HepG2 (cell line): ENCODE data around the gene MAN2A1. TPM values are rescaled to one million over a fixed set of nuclear protein-coding genes. Genes with fewer than 3 reads are reported as not detected.
A peak's percentile ranks its signal among the peaks of the same experiment; 100 is the strongest.

Experiments used
- AGO2 ChIP-seq: fragments of 200-400 bp; formaldehyde crosslinking; optimal IDR thresholded peaks from 2 replicates; pipeline ENCODE3; 2017; ENCODE audit warnings: mild to moderate bottlenecking, low read depth, low read length, moderate library complexity
- CCDC6 ChIP-seq: sonication (generic); formaldehyde crosslinking; IDR thresholded peaks from 2 replicates; pipeline ENCODE4 v1.8.1; 2022; ENCODE audit warnings: mild to moderate bottlenecking, missing genetic modification reagents, moderate library complexity
- EED ChIP-seq: sonication (generic); formaldehyde crosslinking; IDR thresholded peaks from 2 replicates; pipeline ENCODE4 v1.5.0; 2020; ENCODE audit warnings: mild to moderate bottlenecking, missing genetic modification reagents
- LCORL ChIP-seq, 2 experiments: fragments of 450-650 bp in 1 of 2; sonication (generic) in 1 of 2; formaldehyde crosslinking in 1 of 2; IDR thresholded peaks; 2 replicates each; pipeline versions ENCODE4 v1.5.0 to v1.6.1; 2017 to 2020; ENCODE audit warnings: antibody characterized with exemption in 1 of 2, missing genetic modification reagents in 1 of 2
- POGK ChIP-seq: sonication (generic); formaldehyde crosslinking; conservative IDR thresholded peaks from 2 replicates; pipeline ENCODE4 v1.8.0; 2022; ENCODE audit warnings: mild to moderate bottlenecking, moderate library complexity, missing genetic modification reagents
- SKI ChIP-seq: fragments of 450-650 bp; IDR thresholded peaks from one replicate; pipeline ENCODE4 v1.6.1; 2018; ENCODE audit warnings: mild to moderate bottlenecking; ENCODE audit not compliant: partially characterized antibody
- SNRNP70 ChIP-seq: fragments of 200-400 bp; formaldehyde crosslinking; IDR thresholded peaks from 2 replicates; pipeline ENCODE4 v1.6.1; 2017; ENCODE audit warnings: mild to moderate bottlenecking, low read depth, low read length, moderate library complexity
- SP5 ChIP-seq: IDR thresholded peaks from 2 replicates; pipeline ENCODE4 v1.6.1; 2016; ENCODE audit warnings: low read depth, borderline replicate concordance
- ZNF296 ChIP-seq: sonication (generic); formaldehyde crosslinking; conservative IDR thresholded peaks from 2 replicates; pipeline ENCODE4 v1.5.0; 2020; ENCODE audit warnings: mild to moderate bottlenecking, missing genetic modification reagents
- ZNF512B ChIP-seq: sonication (generic); formaldehyde crosslinking; IDR thresholded peaks from 2 replicates; pipeline ENCODE4 v1.5.1; 2020; ENCODE audit warnings: missing genetic modification reagents, mild to moderate bottlenecking, borderline replicate concordance
- ZNF616 ChIP-seq: sonication (generic); formaldehyde crosslinking; IDR thresholded peaks from 2 replicates; pipeline ENCODE4 v1.5.0; 2020; ENCODE audit warnings: low read depth, mild to moderate bottlenecking, missing genetic modification reagents
- ZZZ3 ChIP-seq: sonication (generic); formaldehyde crosslinking; IDR thresholded peaks from 2 replicates; pipeline ENCODE4 v1.4.0; 2020; ENCODE audit warnings: missing genetic modification reagents, mild to moderate bottlenecking, borderline replicate concordance
- polyA plus RNA-seq, 8 experiments: library from polyadenylated mRNA; depleted of rRNA in 3 of 8; stranded (reverse) in 7 of 8; unstranded in 1 of 8; fragments of >200 nt; fragmentation: Illumina TruSeq in 4 of 8; extraction: Trizol in 4 of 8; gene quantifications; 2 replicates each; pipeline versions ENCODE4 v1.2.1 to v1.2.3, GENCODE V29; 2011 to 2016; ENCODE audit warnings: low read depth in 4 of 8, missing spikeins in 1 of 8, mixed read lengths in 1 of 8; ENCODE audit not compliant: insufficient read depth in 1 of 8
- total RNA-seq, 5 experiments: library from RNA; depleted of rRNA; stranded (reverse); fragments of >200 nt; fragmentation: Illumina TruSeq; extraction: Trizol; gene quantifications; 2 replicates each; pipeline ENCODE4 v1.2.3, GENCODE V29; 2016; ENCODE audit warnings: low read depth in 1 of 5
- TF ChIP-seq, protein P1 (sequence below): sonication (generic); formaldehyde crosslinking; IDR thresholded peaks from 2 replicates; pipeline ENCODE4 v1.8.0; 2023; ENCODE audit warnings: mild to moderate bottlenecking, missing genetic modification reagents
- TF ChIP-seq, protein P2 (sequence below), 2 experiments: sonication (generic) in 1 of 2; formaldehyde crosslinking in 1 of 2; IDR thresholded peaks; 2 replicates each; pipeline versions ENCODE4 v1.4.0 to v1.6.1; 2016 to 2020; ENCODE audit warnings: borderline replicate concordance in 1 of 2, low read depth in 1 of 2, mild to moderate bottlenecking in 1 of 2, missing genetic modification reagents in 1 of 2

Gene MAN2A1
- total and polyA plus RNA-seq, 2 of the 13 experiments (the other 11 are each of a cell fraction or from before 2014, with no cell fraction given), result 56.2 to 80.5 TPM

DNA sequence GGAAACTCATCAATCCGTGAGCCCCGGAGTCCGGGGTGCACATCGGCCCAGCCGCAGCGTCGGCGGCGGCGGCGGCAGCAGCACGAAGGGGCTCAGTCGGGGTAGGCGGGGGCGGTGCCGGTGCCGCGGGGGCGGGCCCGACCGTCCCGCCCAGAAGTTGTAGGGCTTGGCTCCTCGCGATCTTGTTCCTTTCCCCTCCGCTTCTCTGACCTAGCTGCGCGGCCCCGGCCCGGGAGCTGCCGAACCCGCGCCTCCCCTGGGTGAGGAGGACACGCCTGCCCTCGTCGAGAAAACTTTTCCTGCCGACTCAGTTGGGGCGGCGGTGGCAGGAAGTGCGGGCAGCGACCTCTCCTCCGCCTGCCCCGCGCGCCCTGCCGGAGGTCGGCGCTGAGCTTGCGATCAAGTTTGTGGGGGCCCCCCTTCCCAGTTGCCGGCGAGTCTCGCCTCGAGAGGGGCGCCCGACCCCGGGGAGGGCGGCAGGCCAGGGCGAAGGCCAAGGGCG, at the start of gene MAN2A1 (continued):
- peak; percentile 23; the same call in 1 of the 2 replicates for TF ChIP-seq ZNF296 (CRISPR knock-in tag)
- TF ChIP-seq POGK, result peak; percentile 25; the same call in 1 of the 2 replicates
- TF ChIP-seq SNRNP70, result no peak
- TF ChIP-seq SKI, result no peak
- peak; percentile 85 for TF ChIP-seq AGO2
- no peak for TF ChIP-seq ZZZ3 (CRISPR knock-in tag)
- TF ChIP-seq, protein P1, sequence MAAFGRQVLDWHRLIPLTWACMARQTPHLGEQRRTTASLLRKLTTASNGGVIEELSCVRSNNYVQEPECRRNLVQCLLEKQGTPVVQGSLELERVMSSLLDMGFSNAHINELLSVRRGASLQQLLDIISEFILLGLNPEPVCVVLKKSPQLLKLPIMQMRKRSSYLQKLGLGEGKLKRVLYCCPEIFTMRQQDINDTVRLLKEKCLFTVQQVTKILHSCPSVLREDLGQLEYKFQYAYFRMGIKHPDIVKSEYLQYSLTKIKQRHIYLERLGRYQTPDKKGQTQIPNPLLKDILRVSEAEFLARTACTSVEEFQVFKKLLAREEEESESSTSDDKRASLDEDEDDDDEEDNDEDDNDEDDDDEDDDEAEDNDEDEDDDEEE (CRISPR knock-in tag), result 0 out of 2 replicates have a peak, but pooled peaks have one; percentile 60
- TF ChIP-seq ZNF512B (CRISPR knock-in tag), result 0 out of 2 replicates have a peak, but pooled peaks have one; percentile 31
- peak; percentile 57; the same call in 1 of the 2 replicates for TF ChIP-seq SP5 (CRISPR knock-in tag)
- TF ChIP-seq, protein P2, sequence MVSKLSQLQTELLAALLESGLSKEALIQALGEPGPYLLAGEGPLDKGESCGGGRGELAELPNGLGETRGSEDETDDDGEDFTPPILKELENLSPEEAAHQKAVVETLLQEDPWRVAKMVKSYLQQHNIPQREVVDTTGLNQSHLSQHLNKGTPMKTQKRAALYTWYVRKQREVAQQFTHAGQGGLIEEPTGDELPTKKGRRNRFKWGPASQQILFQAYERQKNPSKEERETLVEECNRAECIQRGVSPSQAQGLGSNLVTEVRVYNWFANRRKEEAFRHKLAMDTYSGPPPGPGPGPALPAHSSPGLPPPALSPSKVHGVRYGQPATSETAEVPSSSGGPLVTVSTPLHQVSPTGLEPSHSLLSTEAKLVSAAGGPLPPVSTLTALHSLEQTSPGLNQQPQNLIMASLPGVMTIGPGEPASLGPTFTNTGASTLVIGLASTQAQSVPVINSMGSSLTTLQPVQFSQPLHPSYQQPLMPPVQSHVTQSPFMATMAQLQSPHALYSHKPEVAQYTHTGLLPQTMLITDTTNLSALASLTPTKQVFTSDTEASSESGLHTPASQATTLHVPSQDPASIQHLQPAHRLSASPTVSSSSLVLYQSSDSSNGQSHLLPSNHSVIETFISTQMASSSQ (IDR thresholded peaks at IDR 0.05; ENCODE audit: low read depth), result no peak
- TF ChIP-seq, protein P2 (CRISPR knock-in tag; IDR thresholded peaks at IDR 0.05; ENCODE audit: borderline replicate concordance), result no peak; the same call in 1 of the 2 replicates
- TF ChIP-seq EED, result peak; percentile 81
- peak; percentile 41; the same call in 1 of the 2 replicates for TF ChIP-seq CCDC6 (CRISPR knock-in tag)
- no peak for TF ChIP-seq LCORL (IDR thresholded peaks at IDR 0.05)
- no peak for TF ChIP-seq LCORL (CRISPR knock-in tag; IDR thresholded peaks at IDR 0.05)
- TF ChIP-seq ZNF616, result peak; percentile 13; the same call in 1 of the 2 replicates
